Measurements from ENCODE around the gene PGGHG.
A peak's percentile ranks its signal among the peaks of the same experiment; 100 is the strongest.
"Not testable (repeated sequence)": the region's sequence is repeated elsewhere in the genome, so short reads cannot be mapped to it uniquely, and the experiment has no call there.

Gene PGGHG

GRCh38 chr11:299081-299891, 10.4 kb downstream of the PGGHG start, which contains the start of gene IFITM5:
IFITM5 (minus strand) TSS chr11:299526; CDS start chr11:299490, 36 bp downstream.
- DNase-seq = no peak

GRCh38 chr11:299951-300735, 11.2 kb downstream of the PGGHG start:
- DNase-seq = no peak

- no peak for DNase-seq
These were observed 14.4 kb downstream of the PGGHG start for GRCh38 chr11:303363-303762.

- DNase-seq = no peak
These were observed 15.2 kb downstream of the PGGHG start for GRCh38 chr11:304061-304506.

GRCh38 chr11:304915-305843, 16.3 kb downstream of the PGGHG start:
- DNase-seq = peak; percentile 2

GRCh38 chr11:305844-306211, 16.9 kb downstream of the PGGHG start:
- DNase-seq = no peak

- DNase-seq = no peak
These were observed 17.9 kb downstream of the PGGHG start for GRCh38 chr11:306645-307371.

- not testable (repeated sequence) for DNase-seq
These were observed 19.1 kb downstream of the PGGHG start, which contains the start of gene IFITM2 for GRCh38 chr11:307766-308708. IFITM2 (plus strand) TSS chr11:307816; CDS start chr11:308193, 377 bp downstream.

- not testable (repeated sequence) for DNase-seq
These were observed 20.1 kb downstream of the PGGHG start for GRCh38 chr11:308740-309665.

- not testable (repeated sequence) for DNase-seq
These were observed 21.1 kb downstream of the PGGHG start for GRCh38 chr11:309979-310572.

GRCh38 chr11:311013-311748, 22.3 kb downstream of the PGGHG start:
- DNase-seq = not testable (repeated sequence)

- no peak for DNase-seq
These were observed 23.3 kb downstream of the PGGHG start for GRCh38 chr11:312092-312816.

GRCh38 chr11:313304-313786, 24.4 kb downstream of the PGGHG start:
- DNase-seq = no peak

- DNase-seq = no peak
These were observed 25.0 kb downstream of the PGGHG start, which contains the start of gene IFITM1 for GRCh38 chr11:313787-314553. IFITM1 (plus strand) TSS chr11:314040; CDS start chr11:314171, 131 bp downstream.

GRCh38 chr11:314554-314875, 25.6 kb downstream of the PGGHG start:
- DNase-seq = not testable (repeated sequence)

GRCh38 chr11:315051-315481, 26.1 kb downstream of the PGGHG start:
- no peak for DNase-seq

GRCh38 chr11:315516-315994, 26.6 kb downstream of the PGGHG start:
- no peak for DNase-seq

Measured in SHP77 treated with DMSO at 0.1 percent for 48 hours (cell line).